ENCODE results near the gene PYCR2. TPM values are rescaled to one million over a fixed set of nuclear protein-coding genes. Genes with fewer than 3 reads are reported as not detected.

Gene PYCR2
- total RNA-seq, 1 donor from 2014 or later: 61.6 TPM

- no peak overlapping the region for H3K27ac ChIP-seq
- DNase-seq (no peak), ATAC-seq (no peak)
- peaks cover 6% of the 10 kb centered on the region for H3K36me3 ChIP-seq
- H3K4me1 ChIP-seq: peaks cover 15% of the 10 kb centered on the region
- TF ChIP-seq, protein P1, sequence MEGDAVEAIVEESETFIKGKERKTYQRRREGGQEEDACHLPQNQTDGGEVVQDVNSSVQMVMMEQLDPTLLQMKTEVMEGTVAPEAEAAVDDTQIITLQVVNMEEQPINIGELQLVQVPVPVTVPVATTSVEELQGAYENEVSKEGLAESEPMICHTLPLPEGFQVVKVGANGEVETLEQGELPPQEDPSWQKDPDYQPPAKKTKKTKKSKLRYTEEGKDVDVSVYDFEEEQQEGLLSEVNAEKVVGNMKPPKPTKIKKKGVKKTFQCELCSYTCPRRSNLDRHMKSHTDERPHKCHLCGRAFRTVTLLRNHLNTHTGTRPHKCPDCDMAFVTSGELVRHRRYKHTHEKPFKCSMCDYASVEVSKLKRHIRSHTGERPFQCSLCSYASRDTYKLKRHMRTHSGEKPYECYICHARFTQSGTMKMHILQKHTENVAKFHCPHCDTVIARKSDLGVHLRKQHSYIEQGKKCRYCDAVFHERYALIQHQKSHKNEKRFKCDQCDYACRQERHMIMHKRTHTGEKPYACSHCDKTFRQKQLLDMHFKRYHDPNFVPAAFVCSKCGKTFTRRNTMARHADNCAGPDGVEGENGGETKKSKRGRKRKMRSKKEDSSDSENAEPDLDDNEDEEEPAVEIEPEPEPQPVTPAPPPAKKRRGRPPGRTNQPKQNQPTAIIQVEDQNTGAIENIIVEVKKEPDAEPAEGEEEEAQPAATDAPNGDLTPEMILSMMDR (IDR thresholded peaks at IDR 0.05): no peak
- H3K9me3 ChIP-seq: no peaks in the 10 kb centered on the region
- intact Hi-C loops (cut with DNase I): no loop called here
- H3K4me3 ChIP-seq: no peak overlapping the region
- H3K27me3 ChIP-seq: no peaks in the 10 kb centered on the region
Observed at GRCh38 chr1:225926551-225927113, 2.6 kb upstream of the PYCR2 start.

DNA sequence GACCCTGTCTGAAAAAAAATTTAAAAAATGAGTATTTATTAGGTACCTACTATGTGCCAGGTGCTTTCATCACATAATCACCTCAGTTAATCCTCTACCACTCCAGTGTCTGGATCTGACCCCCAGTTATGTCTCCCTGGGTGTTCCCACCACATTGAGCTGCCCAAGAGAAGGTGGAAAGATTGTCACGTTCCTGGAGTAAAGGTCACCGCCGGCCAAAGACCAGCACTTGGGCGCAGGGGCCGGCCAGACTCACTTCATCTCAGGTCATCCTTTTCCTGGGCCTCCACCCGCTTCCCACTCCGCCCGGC is 714 bp downstream of the PYCR2 start:
- Histone ChIP-seq H3K4me1 (peaks cover 31% of the 10 kb centered on the region), H3K4me3 (peak overlapping the region; percentile 100), H3K27me3 (no peaks in the 10 kb centered on the region), H3K9me3 (no peaks in the 10 kb centered on the region), H3K27ac (peak overlapping the region; percentile 96), H3K36me3 (peaks cover 19% of the 10 kb centered on the region)
- DNase-seq (no peak), ATAC-seq (peak; percentile 1)
- intact Hi-C loops (cut with DNase I): no loop called here
- TF ChIP-seq, protein P1 (IDR thresholded peaks at IDR 0.05): no peak

DNA sequence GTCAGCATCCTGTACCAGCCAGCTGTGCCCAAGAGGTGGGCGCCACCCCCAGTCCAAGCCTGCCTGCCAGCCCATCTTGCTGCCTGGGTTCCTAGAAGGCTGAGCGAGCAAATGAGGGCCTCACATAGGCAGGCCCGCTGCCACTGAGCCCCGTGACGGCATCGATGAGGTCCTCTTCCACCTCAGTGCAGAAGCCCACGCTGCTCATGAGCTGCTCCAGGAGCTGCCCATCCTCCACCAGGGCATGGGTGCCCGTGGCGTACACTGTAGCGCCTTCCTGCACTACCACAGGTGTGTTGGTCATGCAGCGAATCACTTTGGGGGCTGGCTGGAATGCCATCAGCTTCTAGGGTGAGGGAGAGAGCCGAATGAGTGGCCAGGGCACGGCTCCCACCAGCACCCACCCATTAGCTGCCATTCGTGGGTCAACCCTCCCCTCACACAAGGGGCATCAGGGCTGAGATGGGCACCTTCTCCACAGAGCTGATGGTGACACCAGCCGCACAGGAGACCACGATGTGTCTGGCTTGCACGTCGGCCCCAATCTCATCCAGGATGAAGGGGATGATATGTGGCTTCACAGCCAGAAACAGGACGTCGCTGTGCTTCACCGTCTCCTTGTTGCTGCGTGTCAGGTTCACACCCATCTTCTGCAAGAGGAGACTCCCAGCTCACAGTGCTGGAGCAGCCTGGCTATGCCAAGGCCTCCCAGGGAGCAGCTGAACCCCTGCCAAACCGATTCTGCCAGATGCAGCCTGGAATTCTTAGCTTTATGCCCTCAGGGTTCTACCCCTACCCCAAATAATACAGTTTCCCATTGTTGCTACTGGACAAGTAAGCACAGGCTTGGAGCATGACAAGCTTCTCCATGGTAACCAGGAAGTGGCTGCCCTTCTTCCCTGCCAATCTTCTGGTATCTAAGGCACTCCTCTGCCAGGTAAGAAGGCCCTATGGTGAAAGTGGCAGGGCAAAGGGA is 2.0 kb downstream of the PYCR2 start:
- ATAC-seq: no peak
- DNase-seq: no peak
- intact Hi-C loops (cut with DNase I): no loop called here

DNA sequence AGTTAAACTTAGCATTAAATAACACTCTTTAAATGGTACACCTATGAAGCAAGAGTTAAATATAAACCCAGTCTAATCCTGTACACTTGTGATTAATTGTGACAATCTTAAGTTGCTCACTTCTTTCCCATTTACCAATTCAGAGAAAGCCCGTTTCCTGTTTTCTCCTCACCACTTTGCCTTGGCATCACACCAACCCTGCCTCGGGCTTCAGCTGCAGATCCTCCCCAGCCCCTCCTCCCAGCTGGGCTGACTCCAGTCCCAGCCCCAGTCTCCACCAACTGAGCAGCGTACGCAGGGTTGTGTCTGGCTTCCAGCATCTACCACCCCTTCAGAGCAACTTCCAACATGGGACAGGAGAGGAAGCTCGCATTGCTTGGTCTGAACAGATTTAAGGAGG is 4.1 kb downstream of the PYCR2 start:
- no peak overlapping the region for H3K4me3 ChIP-seq
- peak; percentile 79 for DNase-seq
- H3K27me3 ChIP-seq: no peaks in the 10 kb centered on the region
- H3K36me3 ChIP-seq: peaks cover 44% of the 10 kb centered on the region
- intact Hi-C loops (cut with DNase I): no loop called here
- no peaks in the 10 kb centered on the region for H3K9me3 ChIP-seq
- H3K27ac ChIP-seq: peak overlapping the region; percentile 42
- ATAC-seq: no peak
- TF ChIP-seq, protein P1 (IDR thresholded peaks at IDR 0.05): no peak
- H3K4me1 ChIP-seq: peaks cover 31% of the 10 kb centered on the region

More for the DNA sequence above, 2.0 kb downstream of the PYCR2 start:
- peaks cover 31% of the 10 kb centered on the region for H3K4me1 ChIP-seq
- H3K36me3 ChIP-seq: peaks cover 29% of the 10 kb centered on the region
- no peaks in the 10 kb centered on the region for H3K9me3 ChIP-seq
- H3K27ac ChIP-seq: no peak overlapping the region
- no peaks in the 10 kb centered on the region for H3K27me3 ChIP-seq
- no peak overlapping the region for H3K4me3 ChIP-seq
- TF ChIP-seq, protein P1 (IDR thresholded peaks at IDR 0.05): no peak

DNA sequence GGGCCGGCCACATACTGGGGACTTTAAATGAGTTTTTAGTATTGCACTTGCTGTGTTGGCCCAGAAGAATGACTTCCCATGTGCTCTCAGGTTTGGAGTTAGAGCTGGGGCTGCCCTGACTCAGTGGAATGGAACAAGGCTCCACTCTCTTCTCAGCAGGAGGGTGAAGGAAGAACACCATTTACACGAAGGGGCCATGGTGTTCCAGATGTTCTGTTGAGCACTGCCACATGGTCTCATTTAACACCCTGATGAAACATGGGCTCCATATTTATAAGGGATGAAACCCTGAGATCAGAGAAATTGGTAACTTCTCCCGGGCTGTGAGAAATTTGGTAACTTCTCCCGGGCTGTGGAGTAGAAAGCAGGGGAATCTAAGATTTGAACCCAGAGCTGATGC is 5.8 kb downstream of the PYCR2 start:
- peaks cover 44% of the 10 kb centered on the region for H3K36me3 ChIP-seq
- TF ChIP-seq, protein P1 (IDR thresholded peaks at IDR 0.05): no peak
- no peak overlapping the region for H3K4me3 ChIP-seq
- no peaks in the 10 kb centered on the region for H3K9me3 ChIP-seq
- H3K4me1 ChIP-seq: peaks cover 27% of the 10 kb centered on the region
- no peak for ATAC-seq
- DNase-seq: no peak
- H3K27me3 ChIP-seq: no peaks in the 10 kb centered on the region
- H3K27ac ChIP-seq: no peak overlapping the region
- intact Hi-C loops (cut with DNase I): no loop called here

Measured in upper lobe of right lung (tissue), 1 donor.